ENCODE results near the gene FAM53A.
"Not testable (repeated sequence)": the region's sequence is repeated elsewhere in the genome, so short reads cannot be mapped to it uniquely, and the experiment has no call there.

DNA sequence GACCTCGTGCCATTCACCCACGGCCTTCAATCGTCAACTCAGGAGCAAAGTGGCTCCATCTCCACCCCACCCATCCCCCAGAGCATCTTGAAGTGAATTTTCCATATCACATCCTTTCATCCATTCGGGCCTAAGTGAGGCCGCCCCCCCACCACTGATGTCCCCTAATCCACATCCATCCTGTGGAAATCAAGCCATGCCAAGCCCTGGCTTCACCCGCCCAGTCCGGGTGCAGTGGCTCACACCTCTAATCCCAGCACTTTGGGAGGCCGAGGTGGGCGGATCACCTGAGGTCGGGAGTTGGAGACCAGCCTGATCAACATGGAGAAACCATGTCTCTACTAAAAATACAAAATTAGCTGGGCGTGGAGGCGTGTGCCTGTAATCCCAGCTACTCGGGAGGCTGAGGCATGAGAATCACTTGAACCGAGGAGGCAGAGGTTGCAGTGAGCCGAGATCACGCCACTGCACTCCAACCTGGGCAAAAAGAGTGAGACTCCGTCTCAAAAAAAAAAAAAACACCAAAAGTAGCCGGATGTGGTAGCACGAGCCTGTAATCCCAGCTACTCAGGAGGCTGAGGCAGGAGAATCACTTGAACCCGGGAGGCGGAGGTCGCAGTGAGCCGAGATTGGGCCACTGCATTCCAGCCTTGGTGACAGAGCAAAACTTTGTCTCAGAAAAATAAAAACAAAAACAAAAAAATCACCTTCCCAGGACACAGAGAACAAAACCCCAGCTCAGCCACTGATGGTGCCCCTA lies 76.5 kb downstream of the FAM53A start:
- not testable (repeated sequence) for TF ChIP-seq POLR2A, CTCF (IDR thresholded peaks at IDR 0.05)
